ENCODE data around the gene FCN3.

The FCN3 gene

GRCh38 chr1:27374362-27375086 is at the start of gene FCN3:
Gene FCN3, minus strand, starts transcription at chr1:27374824. Its CDS starts 6 bp downstream, at chr1:27374818.
- Histone ChIP-seq H3K9ac (no peak within 1 kb of the TSS), H4K20me1 (ENCODE audit: insufficient read depth) (no peaks in the 10 kb centered on the region), H3K27me3 (ENCODE audit: insufficient read depth, low read depth) (no peaks in the 10 kb centered on the region), H3K79me2 (ENCODE audit: insufficient read depth, low read depth) (no peaks in the 10 kb centered on the region), H2AFZ (ENCODE audit: low read depth) (no peak within 1 kb of the TSS), H3K36me3 (ENCODE audit: insufficient read depth) (no peaks in the 10 kb centered on the region), H3K4me2 (no peak within 1 kb of the TSS), H3K4me1 (ENCODE audit: low read depth, poor library complexity, severe bottlenecking) (no peaks in the 10 kb centered on the region), H3K27ac (no peak within 1 kb of the TSS), H3K4me3 (IDR thresholded peaks at IDR 0.05; ENCODE audit: insufficient read depth, low read depth, low read length) (no peak within 1 kb of the TSS)
- TF ChIP-seq CTCF (conservative IDR thresholded peaks at IDR 0.05; ENCODE audit: low read depth, low read length), result no peak

GRCh38 chr1:27423709-27424108 is 49.1 kb upstream of the FCN3 start:
- Histone ChIP-seq H3K36me3 (ENCODE audit: insufficient read depth) (no peaks in the 10 kb centered on the region), H3K27ac (no peak overlapping the region), H3K79me2 (ENCODE audit: insufficient read depth, low read depth) (peaks cover 3% of the 10 kb centered on the region; the same call in 1 of the 2 replicates), H3K4me1 (ENCODE audit: low read depth, poor library complexity, severe bottlenecking) (peaks cover 11% of the 10 kb centered on the region), H4K20me1 (ENCODE audit: insufficient read depth) (no peaks in the 10 kb centered on the region), H3K4me3 (IDR thresholded peaks at IDR 0.05; ENCODE audit: insufficient read depth, low read depth, low read length) (no peak overlapping the region), H3K4me2 (no peak overlapping the region), H3K27me3 (ENCODE audit: insufficient read depth, low read depth) (no peaks in the 10 kb centered on the region), H3K9ac (no peak overlapping the region), H2AFZ (ENCODE audit: low read depth) (no peak overlapping the region)
- no peak for TF ChIP-seq CTCF (conservative IDR thresholded peaks at IDR 0.05; ENCODE audit: low read depth, low read length)

GRCh38 chr1:27418326-27419185 is 43.9 kb upstream of the FCN3 start:
- Histone ChIP-seq H3K4me2 (peak overlapping the region; percentile 13; the same call in 1 of the 2 replicates), H3K79me2 (ENCODE audit: insufficient read depth, low read depth) (no peaks in the 10 kb centered on the region), H3K4me1 (ENCODE audit: low read depth, poor library complexity, severe bottlenecking) (peaks cover 32% of the 10 kb centered on the region), H3K36me3 (ENCODE audit: insufficient read depth) (no peaks in the 10 kb centered on the region), H3K27me3 (ENCODE audit: insufficient read depth, low read depth) (no peaks in the 10 kb centered on the region), H2AFZ (ENCODE audit: low read depth) (no peak overlapping the region), H3K27ac (peak overlapping the region; percentile 70), H4K20me1 (ENCODE audit: insufficient read depth) (no peaks in the 10 kb centered on the region), H3K4me3 (IDR thresholded peaks at IDR 0.05; ENCODE audit: insufficient read depth, low read depth, low read length) (no peak overlapping the region), H3K9ac (peak overlapping the region; percentile 23; the same call in 1 of the 2 replicates)
- no peak for TF ChIP-seq CTCF (conservative IDR thresholded peaks at IDR 0.05; ENCODE audit: low read depth, low read length)

GRCh38 chr1:27417713-27418112 is 43.1 kb upstream of the FCN3 start:
- no peak overlapping the region for H2AFZ ChIP-seq (ENCODE audit: low read depth)
- H3K4me2 ChIP-seq, result 0 out of 2 replicates have a peak overlapping the region, but pooled peaks have one; percentile 13
- no peaks in the 10 kb centered on the region for H3K27me3 ChIP-seq (ENCODE audit: insufficient read depth, low read depth)
- H3K9ac ChIP-seq, result peak overlapping the region; percentile 23; the same call in 1 of the 2 replicates
- no peaks in the 10 kb centered on the region for H3K36me3 ChIP-seq (ENCODE audit: insufficient read depth)
- peaks cover 32% of the 10 kb centered on the region for H3K4me1 ChIP-seq (ENCODE audit: low read depth, poor library complexity, severe bottlenecking)
- no peaks in the 10 kb centered on the region for H3K79me2 ChIP-seq (ENCODE audit: insufficient read depth, low read depth)
- H4K20me1 ChIP-seq (ENCODE audit: insufficient read depth), result no peaks in the 10 kb centered on the region
- no peak for TF ChIP-seq CTCF (conservative IDR thresholded peaks at IDR 0.05; ENCODE audit: low read depth, low read length)
- H3K4me3 ChIP-seq (IDR thresholded peaks at IDR 0.05; ENCODE audit: insufficient read depth, low read depth, low read length), result no peak overlapping the region
- H3K27ac ChIP-seq, result peak overlapping the region; percentile 70
